ENCODE data around the gene ABITRAM.

GRCh38 chr9:108973895-108974294 is 39.7 kb downstream of the ABITRAM start:
- TF ChIP-seq, protein P1, sequence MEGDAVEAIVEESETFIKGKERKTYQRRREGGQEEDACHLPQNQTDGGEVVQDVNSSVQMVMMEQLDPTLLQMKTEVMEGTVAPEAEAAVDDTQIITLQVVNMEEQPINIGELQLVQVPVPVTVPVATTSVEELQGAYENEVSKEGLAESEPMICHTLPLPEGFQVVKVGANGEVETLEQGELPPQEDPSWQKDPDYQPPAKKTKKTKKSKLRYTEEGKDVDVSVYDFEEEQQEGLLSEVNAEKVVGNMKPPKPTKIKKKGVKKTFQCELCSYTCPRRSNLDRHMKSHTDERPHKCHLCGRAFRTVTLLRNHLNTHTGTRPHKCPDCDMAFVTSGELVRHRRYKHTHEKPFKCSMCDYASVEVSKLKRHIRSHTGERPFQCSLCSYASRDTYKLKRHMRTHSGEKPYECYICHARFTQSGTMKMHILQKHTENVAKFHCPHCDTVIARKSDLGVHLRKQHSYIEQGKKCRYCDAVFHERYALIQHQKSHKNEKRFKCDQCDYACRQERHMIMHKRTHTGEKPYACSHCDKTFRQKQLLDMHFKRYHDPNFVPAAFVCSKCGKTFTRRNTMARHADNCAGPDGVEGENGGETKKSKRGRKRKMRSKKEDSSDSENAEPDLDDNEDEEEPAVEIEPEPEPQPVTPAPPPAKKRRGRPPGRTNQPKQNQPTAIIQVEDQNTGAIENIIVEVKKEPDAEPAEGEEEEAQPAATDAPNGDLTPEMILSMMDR (IDR thresholded peaks at IDR 0.05) = no peak
- peak in 1 of 2 donors; percentile 44 for TF ChIP-seq POLR2AphosphoS5 (IDR thresholded peaks at IDR 0.05)
